ENCODE data around the gene LARP6.

- TF ChIP-seq, protein P1, sequence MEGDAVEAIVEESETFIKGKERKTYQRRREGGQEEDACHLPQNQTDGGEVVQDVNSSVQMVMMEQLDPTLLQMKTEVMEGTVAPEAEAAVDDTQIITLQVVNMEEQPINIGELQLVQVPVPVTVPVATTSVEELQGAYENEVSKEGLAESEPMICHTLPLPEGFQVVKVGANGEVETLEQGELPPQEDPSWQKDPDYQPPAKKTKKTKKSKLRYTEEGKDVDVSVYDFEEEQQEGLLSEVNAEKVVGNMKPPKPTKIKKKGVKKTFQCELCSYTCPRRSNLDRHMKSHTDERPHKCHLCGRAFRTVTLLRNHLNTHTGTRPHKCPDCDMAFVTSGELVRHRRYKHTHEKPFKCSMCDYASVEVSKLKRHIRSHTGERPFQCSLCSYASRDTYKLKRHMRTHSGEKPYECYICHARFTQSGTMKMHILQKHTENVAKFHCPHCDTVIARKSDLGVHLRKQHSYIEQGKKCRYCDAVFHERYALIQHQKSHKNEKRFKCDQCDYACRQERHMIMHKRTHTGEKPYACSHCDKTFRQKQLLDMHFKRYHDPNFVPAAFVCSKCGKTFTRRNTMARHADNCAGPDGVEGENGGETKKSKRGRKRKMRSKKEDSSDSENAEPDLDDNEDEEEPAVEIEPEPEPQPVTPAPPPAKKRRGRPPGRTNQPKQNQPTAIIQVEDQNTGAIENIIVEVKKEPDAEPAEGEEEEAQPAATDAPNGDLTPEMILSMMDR (IDR thresholded peaks at IDR 0.05), result no peak
- no peak for TF ChIP-seq POLR2A (IDR thresholded peaks at IDR 0.05)
Measured at GRCh38 chr15:70812827-70813364, 41.1 kb downstream of the LARP6 start.

All from body of pancreas (tissue), 4 donors.